Measurements from ENCODE around the gene KNSTRN.

GRCh38 chr15:40353697-40354096 lies 28.8 kb upstream of the KNSTRN start:
- TF ChIP-seq CTCF (IDR thresholded peaks at IDR 0.05) (no peak), ZFX (IDR thresholded peaks at IDR 0.05; ENCODE audit: borderline replicate concordance) (no peak)
